ENCODE results near the gene STARD10. TPM values are rescaled to one million over a fixed set of nuclear protein-coding genes. Genes with fewer than 3 reads are reported as not detected.
"Not testable (repeated sequence)": the region's sequence is repeated elsewhere in the genome, so short reads cannot be mapped to it uniquely, and the experiment has no call there.

Gene STARD10
- total RNA-seq, 1 experiment from 2014 or later: 55.1 TPM

- no TSS peak for BruUV-seq (replicated peaks)
These were observed 797 bp downstream of the STARD10 start for GRCh38 chr11:72793076-72793424.

DNA sequence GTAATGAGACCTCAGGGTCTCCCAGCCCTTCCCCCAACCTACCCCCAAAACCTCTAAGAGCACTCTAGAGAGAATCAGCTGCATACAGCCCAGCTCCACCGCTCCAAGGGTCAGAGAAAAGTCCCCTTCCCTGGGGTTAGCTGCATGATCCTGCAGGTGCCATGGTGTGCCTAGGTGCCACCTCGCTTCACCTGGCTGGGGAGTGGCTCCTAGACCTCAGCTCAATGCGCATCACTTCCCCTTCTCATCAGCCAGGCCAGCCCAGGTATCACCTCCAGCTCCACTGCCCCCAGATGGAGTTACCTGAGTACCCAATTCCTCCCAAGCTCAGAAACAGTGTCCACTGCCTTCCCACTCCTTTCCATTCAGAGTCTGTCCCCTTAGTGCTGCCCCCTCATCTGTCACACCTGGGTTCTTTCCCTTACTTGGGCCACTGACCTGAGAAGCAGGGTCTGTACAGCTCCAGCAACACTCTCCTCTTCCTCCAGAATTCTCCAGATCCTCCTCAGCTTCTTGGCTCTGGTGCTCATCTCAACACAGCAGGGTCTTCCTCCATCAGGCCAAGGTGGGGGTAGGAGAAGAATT, 1.3 kb downstream of the STARD10 start:
- Mint-ChIP-seq H3K36me3 (ENCODE audit: insufficient read depth, unreplicated experiment) (peaks cover 7% of the 10 kb centered on the region), H3K4me3 (ENCODE audit: low read depth, unreplicated experiment) (no peak overlapping the region), H3K27me3 (ENCODE audit: unreplicated experiment) (no peaks in the 10 kb centered on the region), H3K9me3 (ENCODE audit: low read depth, unreplicated experiment) (no peaks in the 10 kb centered on the region), H3K4me1 (ENCODE audit: low read depth, unreplicated experiment) (peaks cover 26% of the 10 kb centered on the region), H3K27ac (ENCODE audit: unreplicated experiment) (no peak overlapping the region)
- no peak for TF ChIP-seq CTCF (IDR thresholded peaks at IDR 0.05; ENCODE audit: unreplicated experiment)
- CTCF ChIA-PET: interaction anchor here (2.6 to 2.7 kb wide), 2 partner anchors 11 to 67 kb away, joined by 15 to 48 read pairs; no protein-coding TSS in a partner anchor
- BruUV-seq (replicated peaks): no TSS peak
- DNase-seq: no peak
- intact Hi-C loops (cut with micrococcal nuclease; ENCODE audit: unreplicated experiment): loop anchor here (1.0 kb wide), 1 partner anchor 67 kb away; no protein-coding TSS in a partner anchor

More at GRCh38 chr11:72793076-72793424, 797 bp downstream of the STARD10 start:
- DNase-seq: no peak
- no peak for TF ChIP-seq CTCF (IDR thresholded peaks at IDR 0.05; ENCODE audit: unreplicated experiment)
- Mint-ChIP-seq H3K27ac (ENCODE audit: unreplicated experiment) (peak overlapping the region; percentile 89), H3K4me1 (ENCODE audit: low read depth, unreplicated experiment) (peaks cover 26% of the 10 kb centered on the region), H3K4me3 (ENCODE audit: low read depth, unreplicated experiment) (peak overlapping the region; percentile 92), H3K27me3 (ENCODE audit: unreplicated experiment) (no peaks in the 10 kb centered on the region), H3K36me3 (ENCODE audit: insufficient read depth, unreplicated experiment) (peaks cover 7% of the 10 kb centered on the region), H3K9me3 (ENCODE audit: low read depth, unreplicated experiment) (no peaks in the 10 kb centered on the region)
- intact Hi-C loops (cut with micrococcal nuclease; ENCODE audit: unreplicated experiment): loop anchor here (1.0 kb wide), 1 partner anchor 68 kb away; no protein-coding TSS in a partner anchor
- CTCF ChIA-PET: interaction anchor here (2.2 to 2.7 kb wide), 3 partner anchors 11 to 70 kb away, joined by 15 to 48 read pairs (median 15); no protein-coding TSS in a partner anchor

- BruUV-seq (replicated peaks); intact Hi-C loops (cut with micrococcal nuclease; ENCODE audit: unreplicated experiment); H3K27me3 Mint-ChIP-seq (ENCODE audit: unreplicated experiment); CTCF ChIA-PET; H3K27ac Mint-ChIP-seq (ENCODE audit: unreplicated experiment); H3K4me3 Mint-ChIP-seq (ENCODE audit: low read depth, unreplicated experiment); DNase-seq; H3K36me3 Mint-ChIP-seq (ENCODE audit: insufficient read depth, unreplicated experiment); H3K9me3 Mint-ChIP-seq (ENCODE audit: low read depth, unreplicated experiment): not testable (repeated sequence)
- H3K4me1 Mint-ChIP-seq (ENCODE audit: low read depth, unreplicated experiment): peaks cover 26% of the 10 kb centered on the region
These were observed 2.6 kb downstream of the STARD10 start for GRCh38 chr11:72791228-72791627.

DNA sequence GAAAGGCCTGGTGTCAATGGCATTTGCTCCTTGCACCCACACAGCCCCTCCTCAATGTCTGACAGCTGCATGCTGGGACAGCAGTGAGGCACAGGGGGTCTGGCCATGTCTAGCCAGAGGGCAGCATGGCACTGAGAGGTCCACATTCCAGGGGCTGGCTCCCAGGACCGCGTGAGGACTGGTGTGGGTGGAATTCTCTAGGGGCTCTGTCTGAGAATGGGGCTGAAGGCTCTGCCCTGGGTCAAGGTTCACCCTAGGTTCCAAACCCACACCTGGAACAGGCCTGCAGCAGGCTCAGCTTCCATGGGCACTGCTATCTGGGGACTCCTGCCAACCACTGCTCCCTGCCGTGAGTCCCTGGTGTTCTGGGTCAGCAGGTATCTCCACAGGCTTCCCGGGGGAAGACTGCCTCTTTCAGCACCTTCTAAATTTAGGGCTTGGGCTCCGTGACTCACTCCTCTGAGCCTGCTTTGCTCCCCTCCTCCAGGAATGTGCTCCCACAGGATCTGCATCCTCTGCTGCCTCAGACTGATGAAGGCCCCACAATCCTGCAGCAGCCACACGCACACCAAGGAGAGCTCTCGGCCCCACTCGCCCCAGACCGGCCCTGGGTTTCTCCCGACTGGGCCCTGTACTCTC, 4.2 kb downstream of the STARD10 start:
- CTCF ChIA-PET: interaction anchor here (0.8 kb wide), 1 partner anchor 64 kb away, joined by 3 read pairs; no protein-coding TSS in a partner anchor
- no TSS peak for BruUV-seq (replicated peaks)

More for the DNA sequence above, 4.2 kb downstream of the STARD10 start:
- Mint-ChIP-seq H3K4me1 (ENCODE audit: low read depth, unreplicated experiment) (peaks cover 24% of the 10 kb centered on the region), H3K27ac (ENCODE audit: unreplicated experiment) (no peak overlapping the region), H3K9me3 (ENCODE audit: low read depth, unreplicated experiment) (no peaks in the 10 kb centered on the region), H3K27me3 (ENCODE audit: unreplicated experiment) (no peaks in the 10 kb centered on the region), H3K4me3 (ENCODE audit: low read depth, unreplicated experiment) (no peak overlapping the region), H3K36me3 (ENCODE audit: insufficient read depth, unreplicated experiment) (peaks cover 7% of the 10 kb centered on the region)
- DNase-seq: no peak
- no peak for TF ChIP-seq CTCF (IDR thresholded peaks at IDR 0.05; ENCODE audit: unreplicated experiment)
- intact Hi-C loops (cut with micrococcal nuclease; ENCODE audit: unreplicated experiment): no loop called here
